K562 (cell line): ENCODE results near the gene ADRA2B. TPM values are rescaled to one million over a fixed set of nuclear protein-coding genes. Genes with fewer than 3 reads are reported as not detected.

Experiments used
- DNMT1 ChIP-seq: fragments of 450-650 bp; IDR thresholded peaks from 2 replicates; pipeline ENCODE4 v1.6.1; 2016; ENCODE audit warnings: antibody characterized with exemption, mild to moderate bottlenecking
- HMGN3 ChIP-seq: IDR thresholded peaks from 2 replicates; pipeline ENCODE4 v1.6.1; 2011; ENCODE audit warnings: borderline replicate concordance, low read depth, mild to moderate bottlenecking, mixed read lengths, low read length; ENCODE audit not compliant: insufficient read length; ENCODE audit errors: extremely low read depth
- HNRNPK ChIP-seq: fragments of 200-400 bp; formaldehyde crosslinking; IDR thresholded peaks from one replicate; pipeline ENCODE4 v1.6.1; 2018; ENCODE audit warnings: mild to moderate bottlenecking, low read depth, low read length; ENCODE audit not compliant: poor library complexity, severe bottlenecking
- L3MBTL2 ChIP-seq: fragments of 450-650 bp; IDR thresholded peaks from 2 replicates; pipeline ENCODE4 v1.6.1; 2016; ENCODE audit warnings: mild to moderate bottlenecking, moderate library complexity
- PML ChIP-seq: IDR thresholded peaks from 2 replicates; pipeline ENCODE4 v1.6.1; 2012; ENCODE audit warnings: low read length, inconsistent platforms
- RBBP5 ChIP-seq: fragments of 200-600 bp; sonication (generic); IDR thresholded peaks from 2 replicates; pipeline ENCODE4 v1.6.1; 2012; ENCODE audit warnings: borderline replicate concordance, mild to moderate bottlenecking, low read length, control low read depth, inconsistent platforms; ENCODE audit not compliant: insufficient read depth, poor library complexity, severe bottlenecking
- REST ChIP-seq, 2 experiments: fragments of 450-650 bp; formaldehyde crosslinking in 1 of 2; IDR thresholded peaks; 2 replicates each; pipeline versions ENCODE4 v1.4.0 to v1.6.1; 2014 to 2020; ENCODE audit warnings: mild to moderate bottlenecking in 2 of 2, borderline replicate concordance in 1 of 2, low read depth in 1 of 2
- SIN3B ChIP-seq: fragments of 450-650 bp; IDR thresholded peaks from 2 replicates; pipeline ENCODE4 v1.6.1; 2017; ENCODE audit warnings: low read depth, mild to moderate bottlenecking, moderate library complexity
- SRSF3 ChIP-seq: fragments of 200-400 bp; formaldehyde crosslinking; IDR thresholded peaks from 2 replicates; pipeline ENCODE4 v1.6.1; 2016; ENCODE audit warnings: mild to moderate bottlenecking, low read length, moderate library complexity; ENCODE audit not compliant: insufficient read depth
- TAF1 ChIP-seq: IDR thresholded peaks from 2 replicates; pipeline ENCODE4 v1.6.1; 2011; ENCODE audit warnings: mild to moderate bottlenecking, low read length, moderate library complexity; ENCODE audit not compliant: insufficient read depth, control insufficient read depth, severe bottlenecking; ENCODE audit errors: extremely low read depth
- XRCC5 ChIP-seq: fragments of 200-400 bp; formaldehyde crosslinking; IDR thresholded peaks from 2 replicates; pipeline ENCODE4 v1.6.1; 2017; ENCODE audit warnings: low read depth, mild to moderate bottlenecking, low read length
- ZBTB33 ChIP-seq: sonication (generic); formaldehyde crosslinking; IDR thresholded peaks from 2 replicates; pipeline ENCODE4 v1.8.1; 2023; ENCODE audit warnings: mild to moderate bottlenecking, missing genetic modification reagents
- ZNF184 ChIP-seq: sonication (generic); formaldehyde crosslinking; IDR thresholded peaks from 2 replicates; pipeline ENCODE4 v1.5.0; 2020; ENCODE audit warnings: missing genetic modification reagents
- ZNF23 ChIP-seq: fragments of 250-450 bp; sonication (Bioruptor Pico); IDR thresholded peaks from 2 replicates; pipeline ENCODE4 v1.4.0; 2020; ENCODE audit warnings: mild to moderate bottlenecking
- ZNF77 ChIP-seq: fragments of 250-450 bp; sonication (Bioruptor Pico); IDR thresholded peaks from 2 replicates; pipeline ENCODE4 v1.5.0; 2020
- polyA plus RNA-seq, 8 experiments: library from polyadenylated mRNA; depleted of rRNA in 4 of 8; stranded (reverse) in 5 of 8; unstranded in 3 of 8; fragments of >200 nt; fragmentation: Nextera tagmentation in 2 of 8; fragmentation: Illumina TruSeq in 1 of 8; extraction: Ambion mirVana in 2 of 8; extraction: Trizol in 1 of 8; gene quantifications; 2 replicates each; pipeline versions ENCODE4 v1.2.1 to v1.2.3, GENCODE V29; 2011 to 2014; ENCODE audit warnings: inconsistent platforms in 1 of 8, missing spikeins in 1 of 8
- total RNA-seq, 7 experiments: library from RNA; depleted of rRNA in 6 of 7; stranded (reverse); fragments of >200 nt in 6 of 7; fragmentation: Illumina TruSeq in 2 of 7; extraction: Trizol in 2 of 7; gene quantifications; 2 replicates each; pipeline versions ENCODE4 v1.2.1 to v1.2.3, GENCODE V29; 2011 to 2021; ENCODE audit warnings: low replicate concordance in 1 of 7
- TF ChIP-seq, protein P1 (sequence below): conservative IDR thresholded peaks from 2 replicates; pipeline ENCODE4 v1.6.1; 2011; ENCODE audit warnings: low read depth, mild to moderate bottlenecking, low read length; ENCODE audit not compliant: control insufficient read depth

Gene ADRA2B
- total and polyA plus RNA-seq, 9 of the 15 experiments (the other 6 are each of a cell fraction or from before 2014, with no cell fraction given): not detected

GRCh38 chr2:96116879-96117533 is 635 bp upstream of the ADRA2B start (continued):
- TF ChIP-seq RBBP5 (no peak), SRSF3 (no peak), SIN3B (peak; percentile 53; the same call in 1 of the 2 replicates), ZNF77 (CRISPR knock-in tag) (no peak), REST (IDR thresholded peaks at IDR 0.05; ENCODE audit: borderline replicate concordance) (peak; percentile 87), REST (CRISPR knock-in tag; IDR thresholded peaks at IDR 0.05; ENCODE audit: low read depth) (no peak), XRCC5 (no peak), ZNF23 (CRISPR knock-in tag) (no peak), HNRNPK (no peak), DNMT1 (no peak), ZBTB33 (CRISPR knock-in tag) (no peak), L3MBTL2 (peak; percentile 58), HMGN3 (peak; percentile 20), PML (no peak), ZNF184 (CRISPR knock-in tag) (no peak), TAF1 (no peak)
- TF ChIP-seq, protein P1, sequence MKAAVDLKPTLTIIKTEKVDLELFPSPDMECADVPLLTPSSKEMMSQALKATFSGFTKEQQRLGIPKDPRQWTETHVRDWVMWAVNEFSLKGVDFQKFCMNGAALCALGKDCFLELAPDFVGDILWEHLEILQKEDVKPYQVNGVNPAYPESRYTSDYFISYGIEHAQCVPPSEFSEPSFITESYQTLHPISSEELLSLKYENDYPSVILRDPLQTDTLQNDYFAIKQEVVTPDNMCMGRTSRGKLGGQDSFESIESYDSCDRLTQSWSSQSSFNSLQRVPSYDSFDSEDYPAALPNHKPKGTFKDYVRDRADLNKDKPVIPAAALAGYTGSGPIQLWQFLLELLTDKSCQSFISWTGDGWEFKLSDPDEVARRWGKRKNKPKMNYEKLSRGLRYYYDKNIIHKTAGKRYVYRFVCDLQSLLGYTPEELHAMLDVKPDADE: 0 out of 2 replicates have a peak, but pooled peaks have one; percentile 22
